Measurements from ENCODE around the gene GPATCH4. TPM values are rescaled to one million over a fixed set of nuclear protein-coding genes. Genes with fewer than 3 reads are reported as not detected.
A peak's percentile ranks its signal among the peaks of the same experiment; 100 is the strongest.

Gene GPATCH4
- total and polyA plus RNA-seq, 2 donors (not counting 1 experiment from before 2014, with no cell fraction given): 11.3 to 38.3 TPM

- no peaks in the 10 kb centered on the region for H3K27me3 ChIP-seq (replicated peaks in 1 of 4; ENCODE audit: control extremely low read depth in 1 of 4, control insufficient read depth in 3 of 4, insufficient read depth in 4 of 4, low read length in 3 of 4)
- no peaks in the 10 kb centered on the region for H3K9me3 ChIP-seq (ENCODE audit: control extremely low read depth in 1 of 3, control insufficient read depth in 2 of 3, insufficient read depth in 1 of 3, low read length in 2 of 3)
- intact Hi-C loops (cut with micrococcal nuclease): no loop called here
- Mint-ChIP-seq H3K4me1 (peaks cover 38% of the 10 kb centered on the region), H3K27me3 (no peaks in the 10 kb centered on the region), H3K9me3 (ENCODE audit: insufficient read depth) (no peaks in the 10 kb centered on the region), H3K4me3 (no peak overlapping the region), H3K27ac (no peak overlapping the region)
- no peak overlapping the region for H3K27ac ChIP-seq (ENCODE audit: low read length in 2 of 2)
- peaks cover 8% of the 10 kb centered on the region for H4K20me1 ChIP-seq (ENCODE audit: control insufficient read depth, insufficient read depth, low read length, poor library complexity, severe bottlenecking)
- TF ChIP-seq, protein P1, sequence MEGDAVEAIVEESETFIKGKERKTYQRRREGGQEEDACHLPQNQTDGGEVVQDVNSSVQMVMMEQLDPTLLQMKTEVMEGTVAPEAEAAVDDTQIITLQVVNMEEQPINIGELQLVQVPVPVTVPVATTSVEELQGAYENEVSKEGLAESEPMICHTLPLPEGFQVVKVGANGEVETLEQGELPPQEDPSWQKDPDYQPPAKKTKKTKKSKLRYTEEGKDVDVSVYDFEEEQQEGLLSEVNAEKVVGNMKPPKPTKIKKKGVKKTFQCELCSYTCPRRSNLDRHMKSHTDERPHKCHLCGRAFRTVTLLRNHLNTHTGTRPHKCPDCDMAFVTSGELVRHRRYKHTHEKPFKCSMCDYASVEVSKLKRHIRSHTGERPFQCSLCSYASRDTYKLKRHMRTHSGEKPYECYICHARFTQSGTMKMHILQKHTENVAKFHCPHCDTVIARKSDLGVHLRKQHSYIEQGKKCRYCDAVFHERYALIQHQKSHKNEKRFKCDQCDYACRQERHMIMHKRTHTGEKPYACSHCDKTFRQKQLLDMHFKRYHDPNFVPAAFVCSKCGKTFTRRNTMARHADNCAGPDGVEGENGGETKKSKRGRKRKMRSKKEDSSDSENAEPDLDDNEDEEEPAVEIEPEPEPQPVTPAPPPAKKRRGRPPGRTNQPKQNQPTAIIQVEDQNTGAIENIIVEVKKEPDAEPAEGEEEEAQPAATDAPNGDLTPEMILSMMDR (IDR thresholded peaks at IDR 0.05): no peak
- H3K4me3 ChIP-seq (ENCODE audit: control extremely low read depth in 1 of 5, extremely low read depth in 1 of 5, insufficient read depth in 1 of 5, low read depth in 2 of 5, low read length in 4 of 5): no peak overlapping the region
- H3K4me2 ChIP-seq (replicated peaks; ENCODE audit: low read depth, low read length, poor library complexity, severe bottlenecking): no peak overlapping the region
- peaks cover 22 to 24% of the 10 kb centered on the region in 2 donors for H3K4me1 ChIP-seq (ENCODE audit: control insufficient read depth in 2 of 2, insufficient read depth in 2 of 2, low read length in 2 of 2)
- no peak overlapping the region for H3K9ac ChIP-seq (ENCODE audit: low read length)
- POLR2A ChIA-PET: no interaction called here
- no peak for ATAC-seq (ENCODE audit: low read depth)
- H3K36me3 ChIP-seq (replicated peaks in 1 of 2; ENCODE audit: control extremely low read depth in 1 of 2, control insufficient read depth in 1 of 2, extremely low read depth in 1 of 2, insufficient read depth in 2 of 2, low read length in 1 of 2): peaks cover 0 to 50% of the 10 kb centered on the region in 2 experiments
- CTCF ChIA-PET: interaction anchor here (1.0 to 10.9 kb wide), 4 partner anchors 8 to 95 kb away, joined by 3 to 80 read pairs (median 6); no protein-coding TSS in a partner anchor
- H3K79me2 ChIP-seq (ENCODE audit: control insufficient read depth, insufficient read depth, low read length): peaks cover 21% of the 10 kb centered on the region
- no peak overlapping the region for H2AFZ ChIP-seq (ENCODE audit: insufficient read depth, low read depth, low read length, poor library complexity, severe bottlenecking)
- WGBS (ENCODE audit: insufficient coverage): 100% methylated on average over 1 of the region's 3 CpGs
- DNase-seq: no peak
Measured at GRCh38 chr1:156596426-156596825, 4.9 kb downstream of the GPATCH4 start.

GRCh38 chr1:156595016-156595415 is 6.3 kb downstream of the GPATCH4 start:
- H3K4me3 ChIP-seq (ENCODE audit: control extremely low read depth in 1 of 5, extremely low read depth in 1 of 5, insufficient read depth in 1 of 5, low read depth in 2 of 5, low read length in 4 of 5): no peak overlapping the region
- H2AFZ ChIP-seq (ENCODE audit: insufficient read depth, low read depth, low read length, poor library complexity, severe bottlenecking): no peak overlapping the region
- peaks cover 0 to 50% of the 10 kb centered on the region in 2 experiments for H3K36me3 ChIP-seq (replicated peaks in 1 of 2; ENCODE audit: control extremely low read depth in 1 of 2, control insufficient read depth in 1 of 2, extremely low read depth in 1 of 2, insufficient read depth in 2 of 2, low read length in 1 of 2)
- Mint-ChIP-seq H3K4me3 (no peak overlapping the region), H3K4me1 (peaks cover 35% of the 10 kb centered on the region), H3K27me3 (no peaks in the 10 kb centered on the region), H3K27ac (peak overlapping the region; percentile 10), H3K9me3 (ENCODE audit: insufficient read depth) (no peaks in the 10 kb centered on the region)
- H3K4me2 ChIP-seq (replicated peaks; ENCODE audit: low read depth, low read length, poor library complexity, severe bottlenecking): no peak overlapping the region
- H3K27ac ChIP-seq (ENCODE audit: low read length in 2 of 2): no peak overlapping the region
- TF ChIP-seq, protein P1 (IDR thresholded peaks at IDR 0.05): no peak
- no peak for TF ChIP-seq EZH2 (IDR thresholded peaks at IDR 0.05; ENCODE audit: borderline replicate concordance, insufficient read depth, low read depth, low read length, poor library complexity, severe bottlenecking)
- peaks cover 8% of the 10 kb centered on the region for H4K20me1 ChIP-seq (ENCODE audit: control insufficient read depth, insufficient read depth, low read length, poor library complexity, severe bottlenecking)
- ChIA-PET CTCF (interaction anchor here (2.6 to 10.9 kb wide), 2 partner anchors 15 to 149 kb away, joined by 8 to 80 read pairs; no protein-coding TSS in a partner anchor), POLR2A (interaction anchor here (1.3 kb wide), 1 partner anchor 13 kb away, joined by 3 read pairs; no protein-coding TSS in a partner anchor)
- DNase-seq (no peak), ATAC-seq (ENCODE audit: low read depth) (no peak)
- H3K79me2 ChIP-seq (ENCODE audit: control insufficient read depth, insufficient read depth, low read length): peaks cover 11% of the 10 kb centered on the region
- intact Hi-C loops (cut with micrococcal nuclease): no loop called here
- H3K27me3 ChIP-seq (replicated peaks in 1 of 4; ENCODE audit: control extremely low read depth in 1 of 4, control insufficient read depth in 3 of 4, insufficient read depth in 4 of 4, low read length in 3 of 4): no peaks in the 10 kb centered on the region
- no peak overlapping the region for H3K9ac ChIP-seq (ENCODE audit: low read length)
- WGBS (ENCODE audit: insufficient coverage): 96% methylated on average over 2 of the region's 2 CpGs
- H3K9me3 ChIP-seq (ENCODE audit: control extremely low read depth in 1 of 3, control insufficient read depth in 2 of 3, insufficient read depth in 1 of 3, low read length in 2 of 3): no peaks in the 10 kb centered on the region
- peaks cover 20 to 23% of the 10 kb centered on the region in 2 donors for H3K4me1 ChIP-seq (ENCODE audit: control insufficient read depth in 2 of 2, insufficient read depth in 2 of 2, low read length in 2 of 2)
